GM20431 (cell line): ENCODE results near the gene ITPR2.
"Not testable (repeated sequence)": the region's sequence is repeated elsewhere in the genome, so short reads cannot be mapped to it uniquely, and the experiment has no call there.

Experiments
- in situ Hi-C: fragments of 300-500 bp; cut with MseI, MboI; formaldehyde crosslinking; loops from one replicate; pipeline ENCODE4 v1.15.0; 2020; ENCODE audit warnings: low sequenced_read_pairs; ENCODE audit not compliant: unreplicated experiment

The ITPR2 gene

GRCh38 chr12:26345471-26346003 lies 487.5 kb downstream of the ITPR2 start:
- in situ Hi-C loops, result no loop called here

DNA sequence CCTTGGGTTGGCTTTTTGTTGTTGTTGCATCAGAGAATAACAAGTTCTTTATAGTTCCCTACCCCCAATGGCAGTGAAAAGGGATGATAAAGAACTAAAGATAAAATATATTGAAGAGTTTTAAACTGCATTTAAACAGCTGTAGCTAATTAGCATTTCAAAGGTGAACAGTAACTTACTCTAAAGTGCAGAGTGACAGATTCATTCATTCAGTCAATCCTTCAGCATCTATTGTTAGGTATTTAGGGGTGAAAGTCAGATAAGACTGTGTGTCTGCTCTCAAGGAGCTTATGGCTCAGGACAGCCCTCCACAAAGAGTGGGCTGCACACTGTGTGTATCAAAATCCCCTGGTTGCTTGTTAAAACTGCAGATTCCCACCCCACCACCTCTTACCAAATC lies 491.5 kb downstream of the ITPR2 start:
- in situ Hi-C loops, result no loop called here

DNA sequence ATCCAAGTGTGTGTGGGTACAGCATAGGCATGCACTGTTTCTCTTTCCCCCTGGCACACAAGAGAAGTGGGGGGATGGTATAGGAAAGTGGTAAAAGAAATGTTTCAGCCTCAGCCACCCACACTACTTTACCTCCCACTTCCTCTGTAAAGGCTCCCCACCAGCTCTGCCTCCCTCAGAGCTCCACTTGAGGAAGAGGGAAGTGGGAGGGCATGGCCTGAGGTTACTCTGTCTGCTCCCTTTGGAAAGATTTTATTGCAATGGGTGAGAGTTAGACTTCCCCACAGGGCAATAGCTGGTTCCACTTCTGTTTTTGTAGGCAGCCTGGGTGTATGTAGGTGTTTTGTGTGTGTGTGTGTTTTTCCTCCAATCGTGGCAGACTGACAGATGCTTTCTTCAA lies 492.3 kb downstream of the ITPR2 start:
- in situ Hi-C loops, result no loop called here

- in situ Hi-C loops, result no loop called here
Observed at GRCh38 chr12:26339976-26340375, 493.0 kb downstream of the ITPR2 start.

DNA sequence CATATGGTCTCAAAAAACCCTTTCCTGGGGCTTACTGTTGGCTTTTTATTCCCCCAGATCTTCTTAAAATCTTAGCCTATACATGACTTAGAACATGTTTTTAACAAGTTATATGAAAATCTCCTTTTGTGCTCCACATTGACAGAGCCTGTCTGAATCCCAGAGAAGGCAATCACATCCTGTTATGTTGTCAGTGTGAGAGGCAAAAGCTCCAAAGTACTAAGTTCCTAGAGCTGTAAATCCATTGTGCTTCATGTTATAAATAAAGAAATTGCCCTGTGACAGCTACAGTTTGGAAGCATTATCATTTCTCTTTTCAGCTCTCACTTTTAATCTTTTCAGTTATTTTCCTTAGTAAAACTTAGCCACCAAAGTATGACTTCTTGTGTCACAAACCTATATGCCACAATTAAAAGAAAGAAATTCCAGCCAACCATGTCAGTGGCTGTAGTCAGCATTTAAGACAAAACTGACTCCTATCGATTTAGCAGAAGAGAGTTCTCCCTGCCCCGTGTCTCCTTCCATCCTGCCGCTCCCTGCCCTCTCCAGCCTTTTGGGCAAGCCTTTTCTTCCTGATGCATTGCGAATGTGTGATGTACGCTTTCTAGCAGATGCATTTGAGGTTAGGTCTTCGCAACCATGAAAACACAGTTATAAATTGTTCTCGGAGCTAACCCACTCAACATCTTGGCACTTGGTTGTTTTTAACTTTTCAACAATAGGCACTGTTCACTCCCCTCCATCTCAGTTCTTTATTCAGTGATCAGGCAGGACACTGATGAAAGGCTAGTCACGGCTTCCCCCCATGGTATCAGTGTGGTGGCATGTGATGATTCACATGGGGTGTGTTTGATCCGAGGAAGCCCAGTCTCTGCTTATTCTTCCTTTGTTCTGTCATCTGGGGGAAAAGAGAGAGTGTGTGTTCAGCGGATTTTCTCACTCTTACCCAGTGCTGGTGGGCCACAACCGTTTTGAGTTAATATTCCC lies 494.1 kb downstream of the ITPR2 start:
- in situ Hi-C loops, result no loop called here

DNA sequence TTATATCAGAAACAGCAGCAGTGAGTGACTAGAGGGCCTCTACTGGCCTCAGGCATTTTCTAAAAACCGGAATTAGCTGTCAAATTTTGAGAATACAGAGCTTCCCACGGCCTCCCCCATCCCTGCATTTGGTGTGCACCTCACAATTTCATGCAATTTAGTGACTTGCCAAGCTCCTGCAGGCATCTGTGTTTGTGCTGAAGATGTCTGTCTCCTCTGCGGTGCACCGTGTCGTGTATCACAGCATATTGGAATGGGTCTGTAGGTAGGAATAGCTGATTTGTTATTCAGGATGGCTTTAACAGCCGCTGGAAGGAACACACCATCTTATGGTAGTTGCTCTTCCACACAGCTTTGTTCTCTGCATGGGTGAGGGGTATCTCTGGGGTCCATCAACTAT lies 497.3 kb downstream of the ITPR2 start:
- in situ Hi-C loops, result no loop called here

- in situ Hi-C loops, result no loop called here
Observed at GRCh38 chr12:26334621-26335124, 498.3 kb downstream of the ITPR2 start.

GRCh38 chr12:26331960-26332359 lies 501.0 kb downstream of the ITPR2 start:
- in situ Hi-C loops, result no loop called here

DNA sequence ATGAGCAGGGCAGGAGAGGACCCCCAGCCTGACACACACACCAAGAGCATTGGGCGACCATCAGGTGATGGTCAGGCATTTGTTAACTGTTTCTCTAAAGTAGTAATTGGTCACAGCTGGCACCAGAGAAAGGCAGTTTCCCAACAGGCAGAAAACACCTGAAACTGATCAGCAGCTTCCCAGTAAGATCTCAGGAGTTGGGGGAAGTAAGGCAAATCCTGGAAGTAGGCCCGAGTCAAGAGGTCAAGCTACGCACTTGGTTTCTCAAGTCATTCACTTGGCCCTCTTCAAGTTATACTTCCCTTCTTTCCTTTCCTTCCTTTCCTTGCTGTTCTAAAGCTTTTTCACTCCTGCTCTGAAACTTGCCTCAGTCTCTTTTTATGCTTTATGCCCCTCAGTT lies 501.9 kb downstream of the ITPR2 start:
- in situ Hi-C loops, result no loop called here

- in situ Hi-C loops, result no loop called here
Observed at GRCh38 chr12:26327975-26328644, 504.9 kb downstream of the ITPR2 start.

DNA sequence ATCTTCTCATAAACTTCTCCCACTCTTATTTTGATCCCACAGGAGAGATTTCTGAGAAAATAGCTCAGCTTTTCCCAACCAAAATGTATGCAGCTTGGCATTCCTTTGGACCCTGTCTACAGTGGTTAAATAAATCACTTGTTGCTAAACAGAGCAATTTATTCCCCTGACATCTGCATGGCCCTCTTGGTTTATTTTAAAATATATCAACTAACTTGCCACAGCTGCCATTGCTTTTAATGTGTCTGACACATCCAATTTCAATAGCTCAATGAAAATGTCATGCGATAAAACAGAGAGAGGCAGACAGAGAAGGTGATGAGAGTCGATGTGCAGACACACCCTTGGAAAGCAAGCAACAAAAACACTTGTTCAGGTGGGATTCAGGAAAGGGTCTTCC lies 509.3 kb downstream of the ITPR2 start:
- in situ Hi-C loops, result no loop called here

- in situ Hi-C loops, result no loop called here
Observed at GRCh38 chr12:26319511-26319910, 513.5 kb downstream of the ITPR2 start.

DNA sequence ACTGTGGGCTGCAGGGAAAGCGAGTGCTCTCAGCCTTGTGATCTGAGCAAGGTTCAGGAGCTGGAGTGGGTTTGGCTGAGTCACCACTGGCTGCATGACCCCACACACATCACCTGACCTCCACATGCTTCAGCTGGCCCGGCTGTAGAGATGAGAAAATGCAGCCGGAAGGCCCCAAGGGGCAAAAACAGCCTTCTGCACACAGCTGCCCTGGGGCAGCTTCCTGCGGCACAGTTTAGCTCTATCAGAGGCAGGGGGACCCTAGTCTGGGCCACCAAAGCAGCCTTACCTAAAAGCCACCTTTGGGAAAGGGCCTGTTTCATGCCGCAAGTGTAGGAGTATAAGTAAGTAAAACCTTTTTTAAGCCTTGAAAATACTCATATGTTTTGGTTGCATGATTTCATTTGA lies 514.3 kb downstream of the ITPR2 start:
- in situ Hi-C loops, result no loop called here

DNA sequence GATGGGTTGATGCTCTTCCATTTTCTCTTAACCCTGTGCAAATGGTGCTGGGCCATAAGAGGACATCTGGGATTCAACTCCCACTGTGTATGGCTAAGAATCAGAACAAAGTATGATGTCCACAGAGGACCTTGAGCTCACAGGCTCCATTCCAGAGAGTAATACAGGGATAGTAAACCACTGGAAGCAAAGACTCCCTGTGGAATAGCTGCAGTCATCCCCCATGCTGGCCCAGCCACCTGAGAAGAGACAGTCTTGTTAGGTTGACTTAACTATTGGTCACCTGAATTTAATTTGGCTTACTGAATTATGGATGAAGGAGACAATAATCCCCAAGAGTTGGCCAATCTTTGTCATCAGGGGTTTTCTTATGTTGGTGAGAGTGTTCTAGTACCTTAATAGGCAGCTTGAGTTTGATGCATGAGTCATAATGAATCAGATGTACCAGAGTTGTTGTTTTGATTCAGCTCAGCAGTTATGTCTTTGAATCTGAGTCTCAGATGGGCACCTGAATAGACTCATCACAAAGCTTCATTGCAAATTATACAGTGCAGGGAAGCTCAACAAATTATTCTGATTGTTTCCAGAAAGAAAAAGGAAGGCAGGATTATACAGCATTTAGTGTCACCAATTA lies 514.9 kb downstream of the ITPR2 start:
- in situ Hi-C loops, result no loop called here

- in situ Hi-C loops, result not testable (repeated sequence)
Observed at GRCh38 chr12:26314103-26314502, 518.9 kb downstream of the ITPR2 start.

DNA sequence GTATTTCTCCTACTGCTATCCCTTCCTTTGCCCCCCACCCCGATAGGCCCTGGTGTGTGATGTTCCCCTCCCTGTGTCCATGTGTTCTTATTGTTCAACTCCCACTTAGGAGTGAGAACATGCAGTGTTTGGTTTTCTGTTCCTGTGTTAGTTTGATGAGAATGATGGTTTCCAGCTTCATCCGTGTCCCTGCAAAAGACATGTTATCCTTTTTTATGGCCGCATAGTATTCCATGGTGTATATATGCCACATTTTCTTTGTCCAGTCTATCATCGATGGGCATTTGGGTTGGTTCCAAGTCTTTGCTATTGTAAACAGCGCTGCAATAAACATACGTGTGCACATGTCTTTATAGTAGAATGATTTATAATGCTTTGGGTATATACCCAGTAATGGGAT lies 522.5 kb downstream of the ITPR2 start:
- in situ Hi-C loops, result not testable (repeated sequence)

DNA sequence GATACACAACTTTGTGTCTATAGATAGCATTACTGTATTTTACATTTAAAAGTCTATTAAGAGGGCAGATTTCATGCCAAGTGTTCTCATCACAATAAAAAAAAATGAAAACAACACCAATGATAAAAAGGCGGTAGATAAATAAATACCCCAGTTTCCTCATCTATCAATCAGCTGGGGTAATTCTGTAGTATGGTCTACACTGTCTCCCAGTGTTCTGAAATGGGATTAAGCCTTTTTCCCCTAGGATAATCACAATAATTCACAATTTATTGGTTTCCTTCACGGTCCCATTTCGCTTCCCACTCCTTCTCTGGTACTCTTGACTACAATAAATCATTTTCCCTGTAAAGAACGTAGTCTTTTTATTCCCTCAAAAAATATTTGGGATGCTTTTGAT lies 523.4 kb downstream of the ITPR2 start:
- in situ Hi-C loops, result no loop called here

- in situ Hi-C loops, result no loop called here
Observed at GRCh38 chr12:26304273-26304672, 528.7 kb downstream of the ITPR2 start.

- in situ Hi-C loops, result no loop called here
Observed at GRCh38 chr12:26303418-26303817, 529.6 kb downstream of the ITPR2 start.

DNA sequence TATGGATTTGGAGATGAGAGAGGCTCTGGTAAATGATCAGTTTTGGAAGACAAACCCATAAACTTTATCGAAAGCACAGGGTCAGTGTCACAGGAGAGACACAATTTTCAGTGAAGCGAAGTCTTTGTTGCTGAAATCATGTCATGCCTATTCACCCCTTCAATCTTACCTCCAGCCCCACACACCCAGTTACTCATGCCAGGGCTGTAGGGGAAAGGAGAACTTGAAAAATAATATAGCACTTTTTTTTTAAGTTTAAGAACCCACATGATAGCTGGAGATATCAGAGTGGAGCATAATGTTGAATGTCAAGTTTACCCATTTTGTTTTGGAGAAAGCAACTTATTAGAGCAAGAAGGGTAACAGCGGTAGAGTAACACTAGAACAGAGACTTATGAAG lies 530.2 kb downstream of the ITPR2 start:
- in situ Hi-C loops, result no loop called here
